Bone marrow (tissue), 2 donors: Measurements from ENCODE around the gene DDC.
"Not testable (repeated sequence)": the region's sequence is repeated elsewhere in the genome, so short reads cannot be mapped to it uniquely, and the experiment has no call there.

Experiments
- DNase-seq, 2 donors: peaks; one replicate each; lab custom pipeline; 2025; lab: John Stamatoyannopoulos, UW

The DDC gene

DNA sequence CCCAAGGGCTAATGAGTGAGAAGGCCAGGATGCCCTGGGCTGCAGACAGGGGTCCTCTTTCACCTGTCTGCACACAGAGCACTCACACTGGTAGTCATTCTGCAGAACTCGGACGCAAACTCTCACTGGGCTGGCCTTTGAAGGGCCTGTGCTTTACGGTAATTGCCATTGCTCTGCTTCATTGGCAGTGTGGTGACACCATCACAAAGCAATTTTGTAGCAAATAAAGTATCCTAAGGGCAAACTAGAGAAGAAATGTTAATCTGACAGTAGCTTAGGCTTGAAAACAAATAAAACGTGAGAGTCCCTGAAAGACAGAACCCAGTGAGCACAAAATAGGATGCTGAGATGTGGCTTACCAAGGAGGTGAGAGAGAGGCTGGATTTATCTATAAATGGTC lies 84.4 kb downstream of the DDC start:
- no peak for DNase-seq

GRCh38 chr7:50479743-50480517 lies 85.3 kb downstream of the DDC start:
- DNase-seq: no peak

DNA sequence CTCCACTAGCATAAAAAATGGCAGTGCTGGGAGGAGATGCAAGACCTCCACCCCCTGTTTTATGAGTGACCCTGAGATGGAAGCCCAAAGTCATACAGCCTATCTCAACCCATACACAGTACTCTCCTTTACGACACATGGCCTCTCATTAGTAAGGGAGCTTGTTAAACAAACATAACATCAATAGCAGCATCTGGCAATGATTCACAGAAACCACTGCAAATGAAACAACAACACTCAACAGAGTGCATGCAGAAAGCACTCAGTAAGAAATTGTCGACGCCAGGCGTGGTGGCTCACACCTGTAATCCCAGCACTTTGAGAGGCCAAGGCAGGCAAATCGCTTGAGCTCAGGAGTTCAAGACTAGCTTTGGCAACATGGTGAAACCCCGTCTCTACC lies 87.6 kb downstream of the DDC start:
- DNase-seq: no peak

GRCh38 chr7:50476953-50477625 lies 88.1 kb downstream of the DDC start:
- no peak for DNase-seq

DNA sequence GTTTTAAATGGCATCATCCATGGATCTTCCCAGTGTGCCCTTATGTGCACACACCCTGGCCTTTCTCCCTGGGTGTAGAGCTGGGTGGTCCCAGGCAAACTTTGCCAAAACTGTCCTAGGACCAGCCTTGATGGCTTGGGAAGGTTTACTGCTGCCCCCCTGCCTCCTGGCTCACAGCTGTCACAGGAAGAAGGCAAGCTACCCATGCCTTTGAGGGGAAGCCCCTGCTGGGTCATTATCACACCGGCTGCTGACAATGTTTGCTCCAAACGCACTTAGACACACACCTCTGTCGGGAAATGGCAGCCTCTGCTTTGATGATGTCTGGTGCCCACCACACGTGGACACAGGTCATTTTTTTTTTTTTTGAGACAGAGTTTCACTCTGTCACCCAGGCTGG lies 89.9 kb downstream of the DDC start:
- DNase-seq: no peak

- DNase-seq: no peak
Measured at GRCh38 chr7:50474382-50475160, 90.6 kb downstream of the DDC start.

GRCh38 chr7:50473531-50473930 lies 91.7 kb downstream of the DDC start:
- no peak for DNase-seq

DNA sequence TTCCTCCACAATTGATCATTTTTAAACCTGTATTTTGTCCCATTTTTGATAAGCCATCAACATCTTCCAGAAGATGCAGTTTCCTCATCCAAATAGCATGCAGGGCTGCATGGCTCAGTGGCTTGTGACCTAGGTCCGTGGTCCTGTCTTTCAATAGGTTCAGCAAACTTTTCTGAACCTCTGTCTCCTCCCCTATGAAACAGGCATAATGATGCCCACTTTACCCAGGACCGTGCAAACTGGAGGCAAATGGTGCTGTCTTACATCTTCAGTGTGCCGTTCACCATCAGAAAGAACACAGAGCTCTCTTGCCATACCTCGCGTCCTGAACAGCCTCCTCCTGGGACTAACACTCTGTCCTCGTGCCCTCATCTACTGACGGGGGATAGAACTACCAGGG lies 92.8 kb downstream of the DDC start:
- DNase-seq: no peak

DNA sequence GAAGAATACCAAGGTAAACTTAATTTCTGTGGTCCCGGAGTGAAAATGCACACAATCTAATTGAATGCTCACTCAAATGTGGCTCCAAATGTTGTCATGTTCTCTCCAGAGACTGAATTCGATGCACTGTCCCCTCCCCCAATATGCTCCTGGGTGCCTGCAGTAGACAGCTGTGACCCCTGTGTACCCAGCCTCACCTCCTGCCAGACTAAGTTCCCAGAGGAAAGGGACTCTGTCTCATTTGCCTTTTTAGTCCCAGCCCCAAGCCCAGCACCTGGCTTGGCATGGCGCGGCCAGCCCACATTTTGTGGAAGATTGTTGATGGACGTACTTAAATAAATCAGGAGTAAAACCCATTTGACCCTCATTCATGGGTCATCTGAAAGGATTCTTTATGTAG lies 93.2 kb downstream of the DDC start:
- DNase-seq: no peak

- DNase-seq: no peak
Measured at GRCh38 chr7:50470250-50471163, 94.7 kb downstream of the DDC start.

- DNase-seq: no peak
Measured at GRCh38 chr7:50469181-50469580, 96.0 kb downstream of the DDC start.

- DNase-seq: peak; percentile 27 to 40
Measured at GRCh38 chr7:50467817-50468610, 97.2 kb downstream of the DDC start.

GRCh38 chr7:50466815-50467585 lies 98.2 kb downstream of the DDC start:
- DNase-seq: no peak

DNA sequence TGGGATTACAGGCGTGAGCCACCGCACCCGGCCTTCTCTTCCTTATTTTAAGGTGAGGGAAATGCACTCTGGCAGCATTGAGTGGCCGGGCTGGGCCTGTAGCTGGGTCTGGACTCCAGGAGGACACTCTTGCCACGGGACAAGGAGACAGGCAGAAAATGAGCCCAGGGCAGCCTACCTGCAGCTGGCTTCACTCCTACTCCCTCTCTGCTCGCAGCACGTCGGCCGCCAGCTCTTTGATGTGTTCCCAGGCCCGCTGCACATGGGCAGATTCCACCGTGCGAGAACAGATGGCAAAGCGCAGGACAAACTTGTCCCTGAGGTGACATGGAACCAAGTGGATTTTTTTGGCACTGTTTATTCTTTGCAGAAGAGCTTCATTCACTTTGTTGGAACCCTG lies 102.2 kb downstream of the DDC start:
- no peak for DNase-seq

DNA sequence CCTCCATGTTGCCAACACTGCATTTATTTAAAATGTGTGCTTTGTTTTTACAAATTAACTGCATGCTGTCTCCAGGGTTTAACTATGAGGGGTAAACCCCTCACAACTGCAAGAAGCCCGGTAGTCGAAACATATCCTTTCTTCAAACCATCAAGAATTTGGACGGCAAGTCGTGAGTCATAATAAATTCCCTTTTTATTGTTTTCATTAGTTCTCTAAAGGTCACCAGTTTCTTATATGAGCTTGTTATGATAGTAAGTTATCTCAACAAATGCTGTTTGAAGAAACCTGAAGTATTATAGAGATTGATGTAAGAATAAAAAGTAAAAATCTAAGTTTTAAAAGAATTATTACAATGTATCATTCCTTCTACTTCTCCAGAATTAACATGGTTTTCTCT lies 102.8 kb downstream of the DDC start:
- no peak for DNase-seq

GRCh38 chr7:50461695-50462094 lies 103.5 kb downstream of the DDC start:
- DNase-seq: no peak

GRCh38 chr7:50459183-50459582 lies 106.0 kb downstream of the DDC start:
- not testable (repeated sequence) for DNase-seq

DNA sequence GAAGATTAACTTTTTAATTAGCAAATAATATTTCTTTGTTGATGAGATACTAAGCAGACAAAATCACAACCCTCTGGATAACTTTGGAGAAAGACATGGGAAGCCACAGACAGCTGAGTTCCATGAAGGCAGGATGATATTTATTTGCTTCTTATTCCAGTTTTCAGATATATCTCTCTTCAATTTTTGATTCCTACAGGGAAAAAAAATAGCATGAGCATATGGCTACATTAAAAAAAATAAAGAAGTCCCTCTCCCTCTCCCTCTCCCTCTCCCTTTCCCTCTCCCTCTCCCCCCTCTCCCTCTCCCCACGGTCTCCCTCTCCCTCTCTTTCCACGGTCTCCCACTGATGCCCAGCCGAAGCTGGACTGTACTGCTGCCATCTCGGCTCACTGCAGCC lies 106.6 kb downstream of the DDC start:
- DNase-seq: not testable (repeated sequence)

- DNase-seq: no peak
Measured at GRCh38 chr7:50456371-50457123, 108.7 kb downstream of the DDC start.

DNA sequence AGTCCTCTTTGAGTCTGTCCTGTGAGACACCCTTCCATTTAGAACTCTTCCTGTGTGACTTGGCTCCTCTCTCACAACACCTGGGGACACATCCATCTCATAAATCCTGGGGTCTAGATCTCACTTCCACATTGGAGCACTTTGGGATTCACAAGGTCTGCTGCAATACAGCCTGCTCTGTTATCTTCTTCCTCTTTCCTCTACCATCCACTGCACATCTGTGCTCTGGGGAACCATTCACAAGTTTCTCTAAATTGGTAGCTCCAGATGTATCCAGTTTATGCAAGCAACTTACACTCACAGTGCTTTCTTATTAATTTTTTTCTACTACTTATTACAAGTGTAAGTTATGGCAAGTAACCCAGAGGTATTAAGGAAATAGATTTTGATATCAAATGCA lies 109.5 kb downstream of the DDC start:
- DNase-seq: no peak
